Small intestine (tissue), 7 donors: ENCODE measurements around the gene FAM81B. TPM values are rescaled to one million over a fixed set of nuclear protein-coding genes. Genes with fewer than 3 reads are reported as not detected.
"Not testable (repeated sequence)": the region's sequence is repeated elsewhere in the genome, so short reads cannot be mapped to it uniquely, and the experiment has no call there.

Experiments
- DNase-seq, 2 donors: peaks; one replicate each; pipeline versions ENCODE4 v3.0.0 to v3.0.0-alpha.2; 2013
- FAIRE-seq: peaks from 2 replicates; lab custom pipeline; 2012; peaks lifted over from hg19 to GRCh38; lab: Jason Lieb, UNC
- H3K27ac ChIP-seq, 3 donors: one replicate each; pipeline ENCODE4 v1.5.1; 2013; ENCODE audit warnings: low read length in 2 of 3, mild to moderate bottlenecking in 2 of 3, control low read depth in 1 of 3, inconsistent platforms in 1 of 3, low read depth in 1 of 3, moderate library complexity in 1 of 3
- H3K27me3 ChIP-seq, 3 donors: one replicate each; pipeline ENCODE4 v1.6.1; 2013; ENCODE audit warnings: low read length in 3 of 3, inconsistent platforms in 1 of 3; ENCODE audit not compliant: control insufficient read depth in 3 of 3, insufficient read depth in 3 of 3
- H3K36me3 ChIP-seq, 3 donors: one replicate each; pipeline ENCODE4 v1.6.1; 2013; ENCODE audit warnings: low read length in 3 of 3, inconsistent platforms in 1 of 3, low read depth in 1 of 3, mild to moderate bottlenecking in 1 of 3, moderate library complexity in 1 of 3; ENCODE audit not compliant: control insufficient read depth in 3 of 3, insufficient read depth in 2 of 3
- H3K4me1 ChIP-seq, 3 donors: one replicate each; pipeline ENCODE4 v1.6.1; 2013; ENCODE audit warnings: low read length in 2 of 3, inconsistent platforms in 1 of 3, low read depth in 1 of 3, mild to moderate bottlenecking in 1 of 3, moderate library complexity in 1 of 3; ENCODE audit not compliant: control insufficient read depth in 3 of 3, insufficient read depth in 2 of 3
- H3K4me3 ChIP-seq, 3 donors: one replicate each; pipeline ENCODE4 v1.5.1; 2013; ENCODE audit warnings: low read length in 3 of 3, control low read depth in 1 of 3, inconsistent platforms in 1 of 3, low read depth in 1 of 3, mild to moderate bottlenecking in 1 of 3, moderate library complexity in 1 of 3
- H3K9me3 ChIP-seq, 2 donors: one replicate each; pipeline ENCODE4 v1.6.1; 2013; ENCODE audit warnings: low read depth in 1 of 2, low read length in 1 of 2; ENCODE audit not compliant: control insufficient read depth in 2 of 2, insufficient read depth in 1 of 2
- WGBS, 3 donors: extraction: QIAGEN DNeasy Blood & Tissue Kit; methylation state at CpG; one replicate each; pipeline ENCODE4 v1.1.7; 2013; 5-methylcytosine and 5-hydroxymethylcytosine counted together
- polyA plus RNA-seq, 4 donors: library from polyadenylated mRNA; stranded (reverse) in 3 of 4; unstranded in 1 of 4; fragments of 200-250 nt in 3 of 4; fragments of 120-200 nt in 1 of 4; gene quantifications; one replicate each; pipeline versions ENCODE4 v1.2.1 to v1.2.3, GENCODE V29; 2013
- donor health status: healthy with polysubstance abuse.
- donor health status: control.
- donor health status: control.
- donor health status: Bipolar disorder and iron deficiency.
- donor health status: healthy.

The FAM81B gene
- polyA plus RNA-seq, 4 donors, result 0.15 TPM; not detected in 3

GRCh38 chr5:95385334-95385733 is 5.8 kb upstream of the FAM81B start:
- Histone ChIP-seq H3K4me3 (no peak overlapping the region), H3K36me3 (no peaks in the 10 kb centered on the region), H3K27ac (no peak overlapping the region), H3K4me1 (no peaks in the 10 kb centered on the region), H3K27me3 (no peaks in the 10 kb centered on the region), H3K9me3 (no peaks in the 10 kb centered on the region)
- FAIRE-seq, result no peak
- DNase-seq, result no peak
- WGBS, 3 donors, result 91 to 97% (median 97%) methylated on average over 1 of the region's 1 CpG

- H3K4me3 ChIP-seq, FAIRE-seq, H3K4me1 ChIP-seq, H3K9me3 ChIP-seq, H3K27ac ChIP-seq, H3K27me3 ChIP-seq, DNase-seq, H3K36me3 ChIP-seq: not testable (repeated sequence)
- 88 to 97% (median 96%) methylated on average over 2 to 3 of the region's 3 CpGs for WGBS, 3 donors
These were observed 799 bp downstream of the FAM81B start for GRCh38 chr5:95391965-95392364.

GRCh38 chr5:95392593-95393182 is 1.5 kb downstream of the FAM81B start:
- DNase-seq (peak; percentile 1 to 68), FAIRE-seq (no peak)
- 0 to 2% (median 0%) methylated on average over 1 of the region's 1 CpG for WGBS, 3 donors
- peaks cover 0 to 3% (median 0%) of the 10 kb centered on the region in 3 donors for H3K27me3 ChIP-seq
- no peaks in the 10 kb centered on the region for H3K9me3 ChIP-seq
- no peak overlapping the region for H3K27ac ChIP-seq
- no peaks in the 10 kb centered on the region for H3K4me1 ChIP-seq
- H3K36me3 ChIP-seq, result no peaks in the 10 kb centered on the region
- H3K4me3 ChIP-seq, result no peak overlapping the region

GRCh38 chr5:95393279-95393678 is 2.1 kb downstream of the FAM81B start:
- 42 to 83% (median 54%) methylated on average over 1 of the region's 1 CpG for WGBS, 3 donors
- FAIRE-seq, result no peak
- H3K27me3 ChIP-seq, result peaks cover 0 to 3% (median 0%) of the 10 kb centered on the region in 3 donors
- no peaks in the 10 kb centered on the region for H3K4me1 ChIP-seq
- H3K36me3 ChIP-seq, result no peaks in the 10 kb centered on the region
- no peak for DNase-seq
- H3K4me3 ChIP-seq, result no peak overlapping the region
- no peaks in the 10 kb centered on the region for H3K9me3 ChIP-seq
- no peak overlapping the region for H3K27ac ChIP-seq

GRCh38 chr5:95398989-95399388 is 7.8 kb downstream of the FAM81B start:
- FAIRE-seq, result no peak

GRCh38 chr5:95401626-95402025 is 10.5 kb downstream of the FAM81B start:
- H3K27ac ChIP-seq, result no peak overlapping the region
- no peaks in the 10 kb centered on the region for H3K9me3 ChIP-seq
- WGBS, 3 donors, result 75 to 85% (median 82%) methylated on average over 3 of the region's 3 CpGs
- DNase-seq, result no peak
- H3K4me3 ChIP-seq, result no peak overlapping the region
- H3K27me3 ChIP-seq, result no peaks in the 10 kb centered on the region
- no peaks in the 10 kb centered on the region for H3K36me3 ChIP-seq
- no peak for FAIRE-seq
- H3K4me1 ChIP-seq, result no peaks in the 10 kb centered on the region

More at GRCh38 chr5:95398989-95399388, 7.8 kb downstream of the FAM81B start:
- Histone ChIP-seq H3K27ac (no peak overlapping the region), H3K9me3 (no peaks in the 10 kb centered on the region), H3K4me3 (no peak overlapping the region), H3K36me3 (no peaks in the 10 kb centered on the region), H3K4me1 (no peaks in the 10 kb centered on the region), H3K27me3 (peaks cover 0 to 3% (median 0%) of the 10 kb centered on the region in 3 donors)
- no peak for DNase-seq
- WGBS, 3 donors, result 81 to 100% (median 81%) methylated on average over 1 of the region's 1 CpG

- Histone ChIP-seq H3K36me3 (no peaks in the 10 kb centered on the region), H3K9me3 (no peaks in the 10 kb centered on the region), H3K4me3 (no peak overlapping the region), H3K27me3 (no peaks in the 10 kb centered on the region), H3K27ac (no peak overlapping the region), H3K4me1 (no peaks in the 10 kb centered on the region)
- WGBS, 3 donors, result 2 to 59% (median 43%) methylated on average over 1 of the region's 1 CpG
- DNase-seq (no peak), FAIRE-seq (no peak)
These were observed 12.8 kb downstream of the FAM81B start for GRCh38 chr5:95403996-95404395.

GRCh38 chr5:95406426-95407090 is 15.4 kb downstream of the FAM81B start:
- 42 to 60% (median 43%) methylated on average over 5 of the region's 5 CpGs for WGBS, 3 donors
- Histone ChIP-seq H3K27ac (no peak overlapping the region), H3K36me3 (no peaks in the 10 kb centered on the region), H3K9me3 (no peaks in the 10 kb centered on the region), H3K4me1 (no peaks in the 10 kb centered on the region), H3K4me3 (no peak overlapping the region), H3K27me3 (no peaks in the 10 kb centered on the region)
- FAIRE-seq (no peak), DNase-seq (no peak)
